Measurements from ENCODE around the gene SGCD. TPM values are rescaled to one million over a fixed set of nuclear protein-coding genes. Genes with fewer than 3 reads are reported as not detected.

SGCD gene
- polyA plus RNA-seq, 1 donor, result 82.7 TPM

DNA sequence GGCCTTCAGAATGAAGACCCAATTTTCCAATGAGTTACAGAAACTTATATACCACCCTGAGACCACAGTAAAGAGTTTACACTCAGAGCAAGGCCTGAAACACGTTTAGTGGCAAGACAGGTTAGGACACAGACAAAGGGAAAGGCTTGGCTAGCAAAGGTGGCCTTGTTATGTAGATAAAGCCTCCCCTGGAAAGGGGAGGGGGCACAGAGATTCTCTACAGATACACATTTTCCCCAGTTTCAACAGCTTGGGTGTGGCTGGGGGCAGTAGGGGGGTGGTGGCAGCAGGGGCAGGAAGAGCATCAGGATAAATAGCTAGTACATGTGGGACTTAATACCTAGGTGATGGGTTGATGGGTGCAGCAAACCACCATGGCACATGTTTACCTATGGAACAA lies 471.2 kb downstream of the SGCD start:
- DNase-seq, result no peak

DNA sequence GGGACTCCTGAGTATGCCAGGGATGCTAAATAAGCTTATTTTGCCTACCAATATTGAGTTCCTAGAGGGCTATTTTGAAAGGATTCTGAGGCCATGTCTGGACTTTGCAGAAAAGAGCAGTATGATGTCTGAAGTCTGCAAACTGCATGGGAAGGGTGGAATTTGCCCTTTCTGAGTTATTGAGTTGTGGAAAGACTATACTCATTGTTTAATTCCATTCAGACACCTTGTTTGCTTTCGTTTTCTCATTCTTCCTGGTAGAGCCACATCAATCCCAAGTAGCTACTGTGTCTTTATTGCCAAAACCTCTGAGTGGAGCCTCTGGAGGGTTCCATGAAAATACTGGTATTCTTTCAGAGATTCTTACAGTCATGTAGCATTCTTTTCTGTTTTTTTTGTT lies 472.2 kb downstream of the SGCD start:
- no peak for DNase-seq

DNA sequence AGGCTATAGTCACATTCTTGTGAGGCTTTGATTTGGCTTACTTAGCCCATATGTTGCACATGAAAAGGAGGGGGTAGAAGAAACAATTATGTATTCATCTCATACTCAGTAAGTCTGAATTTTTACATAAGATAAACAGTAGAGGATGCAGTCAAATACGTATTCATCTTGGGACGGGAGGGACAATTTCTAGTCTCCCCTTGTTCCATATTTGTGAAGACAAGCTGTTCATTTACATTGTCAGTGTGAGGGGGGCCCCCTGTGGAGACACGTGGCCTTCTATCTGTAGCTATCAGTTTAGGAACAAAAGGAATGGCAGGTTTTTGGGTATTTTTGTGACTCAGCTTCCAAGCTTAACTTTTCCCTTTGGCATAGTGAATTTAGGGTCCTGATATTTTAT lies 474.0 kb downstream of the SGCD start:
- no peak for DNase-seq

DNA sequence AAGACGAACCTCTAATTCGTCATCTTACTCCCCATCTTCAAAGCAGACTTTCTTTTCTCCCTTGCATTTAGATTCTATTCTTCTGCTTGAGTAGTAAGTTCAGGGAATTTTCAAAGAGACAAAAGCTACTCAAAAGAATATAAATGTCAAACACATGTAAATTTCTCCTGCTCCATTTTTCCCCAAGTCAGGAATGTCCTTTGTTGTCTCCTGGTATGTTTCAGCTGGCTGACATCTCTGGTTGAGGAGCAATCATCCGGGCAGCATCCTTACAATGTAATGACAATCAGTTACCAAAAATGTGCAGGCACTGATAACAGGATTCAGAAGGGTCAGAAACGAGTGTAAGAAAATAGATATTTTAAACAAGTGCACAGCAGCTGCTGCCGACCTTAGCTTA lies 475.5 kb downstream of the SGCD start:
- DNase-seq, result no peak

DNA sequence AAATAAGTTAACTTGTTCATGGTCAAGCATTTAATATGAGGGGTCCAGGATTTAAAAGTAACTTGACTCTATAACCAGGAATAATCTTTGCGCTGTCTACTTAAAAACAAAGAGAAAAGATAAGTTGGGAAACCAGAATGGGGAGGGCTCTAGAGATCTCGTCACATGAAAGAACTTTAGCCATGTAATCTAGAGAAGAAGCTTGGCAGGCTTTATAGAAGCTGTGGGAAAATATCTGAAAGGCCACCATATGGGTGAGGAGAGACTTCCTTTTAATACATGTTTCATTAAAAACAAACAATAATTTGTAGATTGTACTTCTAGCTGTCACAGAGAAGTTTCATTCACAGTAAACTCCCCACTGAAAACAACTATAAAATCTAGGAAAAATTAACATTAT lies 476.4 kb downstream of the SGCD start:
- DNase-seq, result no peak

DNA sequence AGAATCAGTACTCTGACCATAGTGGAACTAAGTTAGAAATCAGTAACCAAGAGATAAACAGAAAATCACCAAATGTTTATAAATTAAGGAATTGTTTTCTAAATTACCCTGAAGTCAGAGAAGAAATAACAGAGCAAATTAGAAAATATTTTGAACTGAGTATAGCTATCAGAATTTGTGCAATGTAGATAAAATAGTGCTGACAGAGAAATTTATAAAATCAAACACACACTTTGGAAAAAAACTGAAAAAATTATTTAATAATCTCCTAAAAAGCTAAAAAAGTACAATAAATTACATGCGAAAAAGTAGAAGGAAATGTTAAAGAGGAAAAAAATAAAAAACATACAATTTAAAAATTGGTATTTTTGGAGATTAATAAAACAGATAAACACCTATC lies 486.0 kb downstream of the SGCD start:
- DNase-seq, result no peak

DNA sequence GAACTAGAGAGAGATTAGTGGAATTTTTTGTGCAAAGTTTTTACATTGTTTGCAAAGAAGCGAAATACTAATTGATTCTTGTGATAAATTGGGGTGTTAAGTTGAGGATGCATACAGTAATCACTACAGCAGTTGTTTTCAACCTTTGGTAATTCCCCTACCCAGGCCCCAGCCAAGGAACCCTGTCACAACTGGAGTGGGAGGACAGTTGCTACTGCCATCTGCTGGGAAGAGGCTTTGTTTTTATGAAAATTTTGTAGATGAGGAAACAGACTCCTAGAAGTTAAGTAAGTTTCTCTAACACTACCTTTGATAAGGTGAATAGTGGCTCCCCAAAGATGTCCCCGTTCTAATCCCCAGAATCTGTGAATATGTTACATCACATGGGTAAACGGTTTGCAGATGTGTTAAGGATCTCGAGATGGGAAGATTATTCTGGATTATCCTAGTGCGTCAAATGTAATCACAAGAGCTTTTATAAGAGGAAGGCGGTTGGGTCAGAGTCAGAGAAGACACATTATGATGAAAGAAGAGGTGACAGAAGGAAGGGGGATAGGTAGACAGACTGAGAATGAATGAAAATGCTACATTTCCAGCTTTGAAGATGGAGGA lies 489.1 kb downstream of the SGCD start:
- peak; percentile 25 for DNase-seq

All from hindlimb muscle (tissue), 1 donor.